ENCODE measurements around the gene KRTAP4-12. TPM values are rescaled to one million over a fixed set of nuclear protein-coding genes. Genes with fewer than 3 reads are reported as not detected.

Gene KRTAP4-12
- total and polyA plus RNA-seq, 2 donors (not counting 1 experiment from before 2014, with no cell fraction given), result 0.12 TPM; not detected in 1

DNA sequence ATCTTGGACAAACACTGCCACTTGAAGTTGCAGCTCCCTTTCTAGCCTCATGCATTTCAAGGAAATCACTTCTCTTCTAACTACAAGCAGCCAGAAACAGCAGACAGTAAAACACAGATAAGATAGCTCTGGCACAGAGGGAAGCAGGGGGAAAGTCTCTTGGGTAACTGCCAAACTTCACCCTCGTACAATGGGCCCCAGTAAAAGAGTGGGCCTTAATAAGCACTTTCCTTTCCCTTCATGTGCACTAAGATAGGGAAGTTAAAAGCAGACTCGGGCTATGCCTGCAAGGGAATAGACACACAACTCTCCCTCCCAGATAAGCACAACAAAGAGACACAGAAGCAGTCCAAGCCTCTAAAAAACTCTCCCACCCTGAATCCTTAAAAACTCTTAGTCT is 29.9 kb upstream of the KRTAP4-12 start:
- H3K79me2 ChIP-seq (ENCODE audit: control insufficient read depth, insufficient read depth, low read length), result no peaks in the 10 kb centered on the region
- POLR2A ChIA-PET, result no interaction called here
- no peaks in the 10 kb centered on the region for H3K36me3 ChIP-seq (replicated peaks in 1 of 2; ENCODE audit: control extremely low read depth in 1 of 2, control insufficient read depth in 1 of 2, extremely low read depth in 1 of 2, insufficient read depth in 2 of 2, low read length in 1 of 2)
- no peak overlapping the region for H3K4me2 ChIP-seq (replicated peaks; ENCODE audit: low read depth, low read length, poor library complexity, severe bottlenecking)
- Mint-ChIP-seq H3K9me3 (ENCODE audit: insufficient read depth) (no peaks in the 10 kb centered on the region), H3K4me3 (no peak overlapping the region), H3K27me3 (peaks cover 26% of the 10 kb centered on the region), H3K4me1 (no peaks in the 10 kb centered on the region), H3K27ac (no peak overlapping the region)
- H3K4me1 ChIP-seq (ENCODE audit: control insufficient read depth in 2 of 2, insufficient read depth in 2 of 2, low read length in 2 of 2), result no peaks in the 10 kb centered on the region
- ATAC-seq (ENCODE audit: low read depth), result no peak
- peaks cover 0 to 8% (median 0%) of the 10 kb centered on the region in 4 experiments for H3K27me3 ChIP-seq (replicated peaks in 1 of 4; ENCODE audit: control extremely low read depth in 1 of 4, control insufficient read depth in 3 of 4, insufficient read depth in 4 of 4, low read length in 3 of 4)
- intact Hi-C loops (cut with micrococcal nuclease), result no loop called here
- no CpG with 5 or more reads among the region's 2 CpGs for WGBS (ENCODE audit: insufficient coverage)
- H3K9ac ChIP-seq (ENCODE audit: low read length), result no peak overlapping the region
- H3K9me3 ChIP-seq (ENCODE audit: control extremely low read depth in 1 of 3, control insufficient read depth in 2 of 3, insufficient read depth in 1 of 3, low read length in 2 of 3), result no peaks in the 10 kb centered on the region
- H3K27ac ChIP-seq (ENCODE audit: low read length in 2 of 2), result no peak overlapping the region
- TF ChIP-seq EZH2 (IDR thresholded peaks at IDR 0.05; ENCODE audit: borderline replicate concordance, insufficient read depth, low read depth, low read length, poor library complexity, severe bottlenecking), result no peak
- TF ChIP-seq, protein P1, sequence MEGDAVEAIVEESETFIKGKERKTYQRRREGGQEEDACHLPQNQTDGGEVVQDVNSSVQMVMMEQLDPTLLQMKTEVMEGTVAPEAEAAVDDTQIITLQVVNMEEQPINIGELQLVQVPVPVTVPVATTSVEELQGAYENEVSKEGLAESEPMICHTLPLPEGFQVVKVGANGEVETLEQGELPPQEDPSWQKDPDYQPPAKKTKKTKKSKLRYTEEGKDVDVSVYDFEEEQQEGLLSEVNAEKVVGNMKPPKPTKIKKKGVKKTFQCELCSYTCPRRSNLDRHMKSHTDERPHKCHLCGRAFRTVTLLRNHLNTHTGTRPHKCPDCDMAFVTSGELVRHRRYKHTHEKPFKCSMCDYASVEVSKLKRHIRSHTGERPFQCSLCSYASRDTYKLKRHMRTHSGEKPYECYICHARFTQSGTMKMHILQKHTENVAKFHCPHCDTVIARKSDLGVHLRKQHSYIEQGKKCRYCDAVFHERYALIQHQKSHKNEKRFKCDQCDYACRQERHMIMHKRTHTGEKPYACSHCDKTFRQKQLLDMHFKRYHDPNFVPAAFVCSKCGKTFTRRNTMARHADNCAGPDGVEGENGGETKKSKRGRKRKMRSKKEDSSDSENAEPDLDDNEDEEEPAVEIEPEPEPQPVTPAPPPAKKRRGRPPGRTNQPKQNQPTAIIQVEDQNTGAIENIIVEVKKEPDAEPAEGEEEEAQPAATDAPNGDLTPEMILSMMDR (IDR thresholded peaks at IDR 0.05), result no peak
- no peak for DNase-seq
- no peaks in the 10 kb centered on the region for H4K20me1 ChIP-seq (ENCODE audit: control insufficient read depth, insufficient read depth, low read length, poor library complexity, severe bottlenecking)
- H3K4me3 ChIP-seq (ENCODE audit: control extremely low read depth in 1 of 5, extremely low read depth in 1 of 5, insufficient read depth in 1 of 5, low read depth in 2 of 5, low read length in 4 of 5), result no peak overlapping the region
- CTCF ChIA-PET, result no interaction called here
- H2AFZ ChIP-seq (ENCODE audit: insufficient read depth, low read depth, low read length, poor library complexity, severe bottlenecking), result no peak overlapping the region

DNA sequence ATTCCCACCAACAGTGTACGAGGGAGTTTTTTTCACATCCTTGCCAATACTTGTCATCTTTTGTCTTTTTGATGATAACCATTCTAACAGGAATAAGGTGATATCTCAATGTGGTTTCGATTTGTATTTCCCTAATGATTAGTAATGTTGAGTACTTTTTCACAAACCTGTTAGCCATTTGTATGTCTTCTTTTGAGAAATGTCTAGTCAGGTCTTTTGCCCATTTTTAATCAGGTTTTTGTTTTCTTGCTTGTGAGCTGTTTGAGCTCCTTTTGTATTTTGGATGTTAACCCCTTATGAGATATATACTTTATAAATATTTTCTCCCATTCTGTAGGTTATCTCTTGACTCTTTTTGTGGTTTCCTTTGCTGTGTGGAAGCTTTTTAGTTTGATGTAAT is 27.5 kb upstream of the KRTAP4-12 start:
- H3K4me3 Mint-ChIP-seq, result no peak overlapping the region
- no peak overlapping the region for H3K27ac Mint-ChIP-seq
- Histone ChIP-seq H3K4me3 (ENCODE audit: control extremely low read depth in 1 of 5, extremely low read depth in 1 of 5, insufficient read depth in 1 of 5, low read depth in 2 of 5, low read length in 4 of 5) (no peak overlapping the region), H3K9me3 (ENCODE audit: control extremely low read depth in 1 of 3, control insufficient read depth in 2 of 3, insufficient read depth in 1 of 3, low read length in 2 of 3) (no peaks in the 10 kb centered on the region), H3K4me2 (replicated peaks; ENCODE audit: low read depth, low read length, poor library complexity, severe bottlenecking) (no peak overlapping the region), H3K36me3 (replicated peaks in 1 of 2; ENCODE audit: control extremely low read depth in 1 of 2, control insufficient read depth in 1 of 2, extremely low read depth in 1 of 2, insufficient read depth in 2 of 2, low read length in 1 of 2) (no peaks in the 10 kb centered on the region), H3K27ac (ENCODE audit: low read length in 2 of 2) (no peak overlapping the region), H2AFZ (ENCODE audit: insufficient read depth, low read depth, low read length, poor library complexity, severe bottlenecking) (no peak overlapping the region), H3K27me3 (replicated peaks in 1 of 4; ENCODE audit: control extremely low read depth in 1 of 4, control insufficient read depth in 3 of 4, insufficient read depth in 4 of 4, low read length in 3 of 4) (no peaks in the 10 kb centered on the region), H3K4me1 (ENCODE audit: control insufficient read depth in 2 of 2, insufficient read depth in 2 of 2, low read length in 2 of 2) (no peaks in the 10 kb centered on the region), H3K9ac (ENCODE audit: low read length) (no peak overlapping the region), H4K20me1 (ENCODE audit: control insufficient read depth, insufficient read depth, low read length, poor library complexity, severe bottlenecking) (no peaks in the 10 kb centered on the region), H3K79me2 (ENCODE audit: control insufficient read depth, insufficient read depth, low read length) (no peaks in the 10 kb centered on the region)
- no peak for TF ChIP-seq EZH2 (IDR thresholded peaks at IDR 0.05; ENCODE audit: borderline replicate concordance, insufficient read depth, low read depth, low read length, poor library complexity, severe bottlenecking)
- TF ChIP-seq, protein P1 (IDR thresholded peaks at IDR 0.05), result no peak
- intact Hi-C loops (cut with micrococcal nuclease), result no loop called here
- ChIA-PET CTCF (no interaction called here), POLR2A (no interaction called here)
- no CpG with 5 or more reads among the region's 2 CpGs for WGBS (ENCODE audit: insufficient coverage)
- ATAC-seq (ENCODE audit: low read depth), result no peak
- no peak for DNase-seq
- H3K9me3 Mint-ChIP-seq (ENCODE audit: insufficient read depth), result no peaks in the 10 kb centered on the region
- peaks cover 11% of the 10 kb centered on the region for H3K27me3 Mint-ChIP-seq
- H3K4me1 Mint-ChIP-seq, result no peaks in the 10 kb centered on the region
